ACC112 (cell line): Measurements from ENCODE around the gene GPR45.

Experiments used
- H2AFZ ChIP-seq: fragments of 200-600 bp; sonication (generic); one replicate; pipeline ENCODE4 v1.6.0; 2017; ENCODE audit warnings: antibody characterized with exemption, low read length; ENCODE audit not compliant: unreplicated experiment
- H3K27ac ChIP-seq: fragments of 200-600 bp; sonication (generic); 2 replicates; pipeline ENCODE4 v1.5.1; 2014; ENCODE audit warnings: low read depth, mild to moderate bottlenecking, antibody characterized with exemption, low read length, moderate library complexity
- H3K27me3 ChIP-seq: fragments of 200-600 bp; sonication (generic); 2 replicates; pipeline ENCODE4 v1.6.1; 2014; ENCODE audit warnings: mild to moderate bottlenecking, antibody characterized with exemption, low read length, moderate library complexity, mixed read lengths; ENCODE audit not compliant: insufficient read depth
- H3K36me3 ChIP-seq: fragments of 200-600 bp; sonication (generic); 2 replicates; pipeline ENCODE4 v1.6.1; 2016; ENCODE audit warnings: mild to moderate bottlenecking, antibody characterized with exemption, low read length, moderate library complexity, mixed read lengths; ENCODE audit not compliant: insufficient read depth
- H3K4me1 ChIP-seq: fragments of 200-600 bp; sonication (generic); one replicate; pipeline ENCODE4 v1.6.1; 2016; ENCODE audit warnings: low read length, mixed read lengths; ENCODE audit not compliant: insufficient read depth, unreplicated experiment, control insufficient read depth
- H3K4me3 ChIP-seq: fragments of 200-600 bp; sonication (generic); 2 replicates; pipeline ENCODE4 v1.5.1; 2014; ENCODE audit warnings: mild to moderate bottlenecking, low read depth, low read length
- H3K79me2 ChIP-seq: fragments of 200-600 bp; sonication (generic); one replicate; pipeline ENCODE4 v1.6.0; 2016; ENCODE audit warnings: low read length; ENCODE audit not compliant: control insufficient read depth, unreplicated experiment, insufficient read depth

The GPR45 gene

DNA sequence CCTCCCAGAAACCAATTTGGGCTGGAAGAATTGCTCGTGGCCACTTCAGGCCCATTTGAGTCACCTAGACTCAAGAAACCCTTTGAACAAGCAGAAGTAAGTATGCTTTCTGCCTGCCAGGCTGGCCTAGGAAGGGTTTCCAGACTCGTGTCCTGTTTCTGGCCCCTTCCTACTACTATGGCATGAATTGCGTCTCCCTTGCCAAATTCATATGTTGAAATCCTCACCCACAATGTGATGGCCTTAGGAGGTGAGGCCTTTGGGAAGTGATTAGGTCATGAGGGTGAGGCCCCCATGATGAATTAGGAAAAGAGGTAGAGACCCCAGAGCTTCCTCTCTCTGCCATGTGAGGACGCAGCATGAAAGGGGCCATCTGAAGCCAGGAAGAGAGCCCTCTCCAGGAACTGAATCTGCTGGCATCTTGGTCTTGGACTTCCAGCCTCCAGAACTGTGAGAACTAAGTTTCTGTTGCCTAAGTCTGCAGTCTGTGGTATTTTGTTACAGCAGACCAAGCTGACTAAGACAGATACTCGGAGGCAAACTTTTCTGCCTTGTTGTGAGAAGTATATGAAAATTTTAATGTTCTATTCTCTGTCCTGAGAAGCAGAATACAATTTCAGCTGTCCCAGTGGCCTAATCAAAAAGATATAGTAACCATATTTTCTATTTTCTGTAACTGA, 13.1 kb downstream of the GPR45 start:
- Histone ChIP-seq H3K4me3 (no peak overlapping the region), H3K79me2 (no peaks in the 10 kb centered on the region)

DNA sequence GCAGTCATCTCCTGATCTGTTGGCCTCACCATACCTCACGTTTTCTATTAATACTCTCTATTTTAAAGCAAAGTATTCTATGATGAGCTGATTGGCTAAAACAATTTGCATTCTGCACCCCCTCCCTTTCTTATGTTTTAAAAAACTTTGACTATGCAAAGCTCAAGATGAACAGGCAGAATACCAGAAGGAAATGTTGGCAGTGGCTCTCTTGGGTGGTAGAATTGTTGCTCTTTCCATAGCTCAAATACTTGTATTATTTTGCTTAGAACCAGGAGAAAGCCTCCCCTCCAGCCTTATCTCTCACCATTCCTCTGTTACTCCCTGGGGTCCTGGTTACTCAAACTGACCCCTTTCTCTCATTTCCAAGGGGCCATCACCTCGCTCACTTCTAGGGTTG, 14.4 kb downstream of the GPR45 start:
- H3K79me2 ChIP-seq, result no peaks in the 10 kb centered on the region
- peaks cover 16% of the 10 kb centered on the region for H3K27me3 ChIP-seq
- H3K36me3 ChIP-seq, result no peaks in the 10 kb centered on the region
- H3K27ac ChIP-seq, result no peak overlapping the region
- H3K4me3 ChIP-seq, result no peak overlapping the region
- no peak overlapping the region for H2AFZ ChIP-seq
- H3K4me1 ChIP-seq, result peaks cover 3% of the 10 kb centered on the region

More for the DNA sequence above, 13.1 kb downstream of the GPR45 start:
- Histone ChIP-seq H3K27ac (no peak overlapping the region), H3K36me3 (no peaks in the 10 kb centered on the region), H3K27me3 (peaks cover 18% of the 10 kb centered on the region), H2AFZ (no peak overlapping the region), H3K4me1 (no peaks in the 10 kb centered on the region)

DNA sequence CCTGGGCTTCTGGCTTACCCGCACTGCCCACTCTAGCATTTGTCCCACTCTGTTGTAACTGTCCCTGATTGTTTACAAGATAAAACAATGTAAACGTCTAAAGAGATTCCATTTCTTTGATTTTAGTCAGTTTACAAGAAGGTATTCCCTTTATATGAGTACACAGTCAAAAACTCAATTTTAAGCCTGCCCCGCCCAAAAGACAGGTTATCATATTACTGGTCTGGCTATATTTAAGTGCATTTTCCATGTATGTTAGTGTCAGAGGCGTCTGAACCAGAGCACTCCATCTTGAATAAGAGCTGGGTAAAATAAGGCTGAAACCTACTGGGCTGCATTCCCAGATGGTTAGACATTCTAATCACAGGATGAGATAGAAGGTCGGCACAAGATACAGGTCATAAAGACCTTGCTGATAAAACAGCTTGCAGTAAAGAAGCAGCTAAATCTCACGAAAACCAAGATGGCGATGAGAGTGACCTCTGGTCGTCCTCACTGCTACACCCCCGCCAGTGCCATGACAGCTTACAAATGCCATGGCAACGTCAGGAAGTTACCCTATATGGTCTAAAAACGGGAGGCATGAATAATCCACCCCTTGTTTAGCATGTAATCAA, 15.0 kb downstream of the GPR45 start:
- H3K4me1 ChIP-seq, result peaks cover 4% of the 10 kb centered on the region
- H3K27me3 ChIP-seq, result peaks cover 16% of the 10 kb centered on the region
- H3K4me3 ChIP-seq, result no peak overlapping the region
- no peak overlapping the region for H3K27ac ChIP-seq
- H3K79me2 ChIP-seq, result no peaks in the 10 kb centered on the region
- no peaks in the 10 kb centered on the region for H3K36me3 ChIP-seq
- H2AFZ ChIP-seq, result no peak overlapping the region

DNA sequence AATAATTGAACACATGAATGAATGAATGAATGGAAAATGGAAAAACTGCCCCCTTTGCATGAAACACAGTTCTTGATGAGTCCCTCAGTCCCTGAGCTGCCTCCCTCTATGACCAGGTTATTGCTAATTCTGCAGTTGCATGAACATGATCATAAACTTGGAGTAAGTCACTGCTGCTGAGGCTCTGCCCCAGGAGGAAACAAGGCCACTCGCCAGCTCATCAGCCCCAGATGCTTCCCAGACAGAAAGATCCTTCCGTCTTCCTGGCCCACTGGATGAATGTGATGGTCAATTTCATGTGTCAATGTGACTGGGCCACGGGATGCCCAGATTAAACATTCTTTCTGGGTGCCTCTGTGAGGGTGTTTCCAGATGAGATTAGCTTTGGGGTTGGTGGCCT, 16.4 kb downstream of the GPR45 start:
- H3K27ac ChIP-seq, result no peak overlapping the region
- no peak overlapping the region for H2AFZ ChIP-seq
- peaks cover 4% of the 10 kb centered on the region for H3K4me1 ChIP-seq
- peaks cover 16% of the 10 kb centered on the region for H3K27me3 ChIP-seq
- H3K36me3 ChIP-seq, result no peaks in the 10 kb centered on the region
- no peak overlapping the region for H3K4me3 ChIP-seq
- no peaks in the 10 kb centered on the region for H3K79me2 ChIP-seq

DNA sequence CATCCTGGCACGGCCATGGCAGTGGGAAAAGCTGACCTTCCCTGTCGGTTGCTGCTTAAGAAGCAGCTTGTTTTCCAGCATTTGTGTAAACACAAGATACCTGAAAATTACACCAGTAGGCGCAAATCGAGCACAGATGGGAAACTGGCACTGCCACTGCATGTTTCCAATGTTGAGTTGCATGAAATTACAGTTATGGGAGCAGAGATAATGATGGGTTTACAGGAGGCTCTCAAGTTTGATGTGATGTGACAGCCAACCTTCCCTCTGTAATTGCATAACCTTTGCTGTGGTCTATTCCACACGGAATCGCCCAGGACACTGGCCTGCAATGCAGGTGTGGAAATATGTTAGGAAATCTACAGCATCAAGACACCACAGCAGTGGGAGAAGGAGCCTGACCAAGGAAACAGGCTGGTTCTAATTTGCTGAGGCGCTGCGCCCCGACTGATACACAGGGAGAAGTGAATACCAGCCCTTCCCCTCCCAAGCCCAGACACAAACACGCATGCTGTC, 17.4 kb downstream of the GPR45 start:
- Histone ChIP-seq H3K4me1 (peaks cover 4% of the 10 kb centered on the region), H3K79me2 (no peaks in the 10 kb centered on the region), H2AFZ (no peak overlapping the region), H3K27me3 (peaks cover 16% of the 10 kb centered on the region), H3K27ac (no peak overlapping the region), H3K36me3 (no peaks in the 10 kb centered on the region), H3K4me3 (no peak overlapping the region)

DNA sequence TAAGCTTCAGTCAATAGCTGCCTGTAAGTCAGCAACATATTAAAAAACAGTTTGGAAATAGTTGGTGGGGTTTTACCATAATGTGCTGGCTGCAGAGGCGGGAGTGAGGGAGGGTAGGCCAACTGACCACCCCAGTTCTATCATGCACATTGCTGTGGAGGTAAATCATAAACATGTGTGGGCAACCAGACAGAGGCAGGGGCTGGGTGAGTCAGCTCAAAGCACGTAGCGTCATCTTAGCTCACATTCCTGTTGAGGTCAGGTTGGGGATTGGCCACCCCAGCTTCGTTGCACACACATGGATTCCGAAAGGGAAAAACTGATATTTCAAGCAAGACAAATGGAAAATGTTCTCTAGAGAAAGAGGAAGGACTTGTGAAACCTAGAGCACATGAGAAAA, 19.5 kb downstream of the GPR45 start:
- H3K79me2 ChIP-seq, result no peaks in the 10 kb centered on the region
- H3K27ac ChIP-seq, result no peak overlapping the region
- H3K36me3 ChIP-seq, result no peaks in the 10 kb centered on the region
- no peak overlapping the region for H2AFZ ChIP-seq
- no peak overlapping the region for H3K4me3 ChIP-seq
- H3K27me3 ChIP-seq, result peaks cover 16% of the 10 kb centered on the region
- H3K4me1 ChIP-seq, result peaks cover 4% of the 10 kb centered on the region

DNA sequence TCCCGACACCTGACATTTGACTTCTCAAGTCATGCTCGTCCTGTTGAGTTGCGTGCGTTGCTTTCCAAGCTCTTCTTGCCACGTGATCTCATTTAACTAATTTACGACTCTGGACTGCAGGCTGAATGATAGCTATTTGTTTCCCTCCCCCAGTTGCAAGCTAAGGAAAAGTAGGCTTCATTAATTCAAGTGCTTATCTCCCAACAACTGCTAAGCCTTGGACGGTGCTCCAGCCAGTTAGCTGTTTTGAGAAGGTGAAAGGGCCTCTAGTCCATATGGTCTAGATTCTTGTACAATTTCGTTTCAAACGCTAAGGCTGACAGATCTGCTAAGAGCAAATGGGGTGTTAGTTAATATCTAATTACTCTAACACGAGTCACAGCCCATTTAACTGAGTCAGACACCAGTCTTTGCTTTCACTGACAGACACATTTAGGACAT, 21.1 kb downstream of the GPR45 start:
- H3K36me3 ChIP-seq, result 0 out of 2 replicates have a peak, but pooled peaks cover 2% of the 10 kb centered on the region
- peaks cover 4% of the 10 kb centered on the region for H3K4me1 ChIP-seq
- H3K27me3 ChIP-seq, result peaks cover 12% of the 10 kb centered on the region
- no peaks in the 10 kb centered on the region for H3K79me2 ChIP-seq
- no peak overlapping the region for H3K4me3 ChIP-seq
- H3K27ac ChIP-seq, result no peak overlapping the region
- H2AFZ ChIP-seq, result no peak overlapping the region

DNA sequence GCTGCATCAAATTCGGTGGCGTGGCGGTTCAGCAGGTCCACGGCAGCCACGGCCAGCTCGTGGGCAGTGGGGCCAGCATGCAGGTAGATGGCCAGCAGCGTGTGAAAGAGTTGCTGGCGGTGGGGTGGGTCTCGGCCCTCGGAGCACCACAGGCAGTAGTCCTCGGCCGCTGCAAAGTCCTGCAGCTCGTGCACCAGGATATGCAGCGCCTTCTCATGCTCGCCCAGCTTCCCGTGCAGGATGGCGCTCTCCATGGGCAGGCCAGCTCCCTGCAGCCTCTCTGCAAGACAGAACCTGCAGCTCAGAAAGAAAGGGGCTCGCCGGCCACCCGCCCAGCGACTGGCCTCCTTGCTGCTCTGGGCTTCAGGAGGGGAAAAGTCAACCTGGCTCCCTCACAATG, 27.9 kb downstream of the GPR45 start:
- Histone ChIP-seq H3K27ac (no peak overlapping the region), H3K27me3 (no peaks in the 10 kb centered on the region), H3K36me3 (peaks cover 7% of the 10 kb centered on the region; the same call in 1 of the 2 replicates), H3K4me1 (no peaks in the 10 kb centered on the region), H2AFZ (no peak overlapping the region), H3K4me3 (no peak overlapping the region), H3K79me2 (no peaks in the 10 kb centered on the region)

DNA sequence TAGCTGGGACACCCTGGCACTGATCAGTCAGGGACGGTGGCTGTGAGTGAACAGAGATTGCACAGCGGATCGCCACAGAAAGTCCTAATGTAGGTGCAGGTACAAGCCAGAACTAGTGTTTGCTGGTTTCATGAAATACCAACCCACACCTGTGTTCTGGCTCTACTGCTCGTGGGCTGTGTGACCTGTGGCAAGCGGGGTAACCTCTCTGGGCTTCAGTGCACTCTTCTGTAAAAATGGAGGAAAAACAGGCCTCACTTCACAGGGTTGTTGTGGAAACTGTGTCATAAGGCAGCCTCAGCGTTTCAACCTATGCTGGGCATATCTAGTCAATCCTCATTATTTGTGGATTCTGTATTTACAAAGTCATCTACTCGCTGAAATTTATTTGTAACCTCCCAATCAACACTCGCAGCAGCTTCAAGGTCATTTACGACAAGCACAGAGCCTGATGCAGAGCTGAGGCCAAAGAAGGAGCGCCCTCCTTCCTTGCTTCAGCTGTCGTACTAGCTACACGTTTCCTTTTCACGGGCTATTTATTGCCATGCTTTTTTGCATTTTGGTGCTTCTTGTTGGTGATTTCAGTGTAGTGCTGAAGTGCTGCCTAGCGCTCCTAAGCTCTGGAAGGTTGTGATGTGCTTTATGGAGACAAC, 30.0 kb downstream of the GPR45 start:
- H3K79me2 ChIP-seq, result no peaks in the 10 kb centered on the region
- peaks cover 9% of the 10 kb centered on the region; the same call in 1 of the 2 replicates for H3K36me3 ChIP-seq
- H2AFZ ChIP-seq, result no peak overlapping the region
- no peaks in the 10 kb centered on the region for H3K4me1 ChIP-seq
- no peak overlapping the region for H3K4me3 ChIP-seq
- no peaks in the 10 kb centered on the region for H3K27me3 ChIP-seq
- no peak overlapping the region for H3K27ac ChIP-seq

DNA sequence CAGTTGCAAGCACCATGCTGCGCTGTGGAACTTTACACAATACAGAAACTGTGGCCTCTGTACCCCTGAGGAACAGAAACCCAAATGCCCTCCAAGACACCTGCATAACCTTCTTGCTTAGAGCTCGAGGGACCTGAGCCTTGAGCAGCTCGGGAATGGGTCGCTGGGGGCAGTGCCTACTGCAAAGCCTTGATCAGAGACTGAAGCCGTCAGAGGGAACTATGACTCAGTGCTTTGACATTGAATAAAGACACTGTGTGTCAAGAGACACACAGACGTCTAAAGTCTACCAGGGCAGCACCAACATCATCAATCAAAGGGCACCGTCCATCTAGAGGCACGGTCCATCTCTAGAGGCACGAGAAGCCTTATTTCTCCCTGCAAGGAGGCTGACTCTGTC, 30.6 kb downstream of the GPR45 start:
- H3K4me1 ChIP-seq, result no peaks in the 10 kb centered on the region

More for the DNA sequence above, 30.6 kb downstream of the GPR45 start:
- no peaks in the 10 kb centered on the region for H3K27me3 ChIP-seq
- no peaks in the 10 kb centered on the region for H3K79me2 ChIP-seq
- H3K4me3 ChIP-seq, result no peak overlapping the region
- peaks cover 9% of the 10 kb centered on the region; the same call in 1 of the 2 replicates for H3K36me3 ChIP-seq
- no peak overlapping the region for H3K27ac ChIP-seq
- no peak overlapping the region for H2AFZ ChIP-seq
